Measurements from ENCODE around the gene CAPN5. TPM values are rescaled to one million over a fixed set of nuclear protein-coding genes. Genes with fewer than 3 reads are reported as not detected.

CAPN5 gene
- total RNA-seq, 2 experiments from 2014 or later, result 5.1 to 6.9 TPM

DNA sequence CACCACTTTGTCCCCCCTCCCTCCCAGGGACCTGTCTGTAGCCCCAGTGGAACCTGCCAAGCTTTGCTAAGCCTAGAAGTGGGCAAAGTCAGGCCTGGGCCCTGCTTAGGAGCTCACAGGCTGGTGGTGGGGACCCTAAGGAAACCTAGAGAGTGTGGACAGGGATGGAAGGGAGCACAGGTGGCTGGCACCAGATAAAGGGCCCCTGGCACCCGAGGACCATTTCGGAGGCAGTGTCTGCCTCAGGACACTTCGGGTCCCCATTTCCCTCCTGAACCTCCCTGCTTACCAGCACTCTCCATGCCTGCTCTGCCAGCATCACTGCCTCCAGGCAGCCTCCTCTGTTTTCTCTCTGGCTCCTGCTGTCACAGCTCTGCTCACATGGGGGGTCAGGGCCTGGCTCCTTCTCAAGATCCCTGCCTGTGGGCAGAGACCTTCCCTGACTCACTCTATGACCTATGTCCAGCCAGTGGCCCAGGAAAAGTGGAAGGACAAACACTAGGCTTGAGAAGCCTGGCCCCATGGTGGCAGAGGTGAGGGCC, 22.3 kb downstream of the CAPN5 start:
- Mint-ChIP-seq H3K4me1 (ENCODE audit: low read depth) (peaks cover 5% of the 10 kb centered on the region), H3K27ac (no peak overlapping the region), H3K4me3 (no peak overlapping the region), H3K36me3 (ENCODE audit: low read depth) (no peaks in the 10 kb centered on the region), H3K27me3 (no peaks in the 10 kb centered on the region), H3K9me3 (no peaks in the 10 kb centered on the region)
- no peak overlapping the region for H3K4me3 ChIP-seq (ENCODE audit: low read length)
- TF ChIP-seq, protein P1, sequence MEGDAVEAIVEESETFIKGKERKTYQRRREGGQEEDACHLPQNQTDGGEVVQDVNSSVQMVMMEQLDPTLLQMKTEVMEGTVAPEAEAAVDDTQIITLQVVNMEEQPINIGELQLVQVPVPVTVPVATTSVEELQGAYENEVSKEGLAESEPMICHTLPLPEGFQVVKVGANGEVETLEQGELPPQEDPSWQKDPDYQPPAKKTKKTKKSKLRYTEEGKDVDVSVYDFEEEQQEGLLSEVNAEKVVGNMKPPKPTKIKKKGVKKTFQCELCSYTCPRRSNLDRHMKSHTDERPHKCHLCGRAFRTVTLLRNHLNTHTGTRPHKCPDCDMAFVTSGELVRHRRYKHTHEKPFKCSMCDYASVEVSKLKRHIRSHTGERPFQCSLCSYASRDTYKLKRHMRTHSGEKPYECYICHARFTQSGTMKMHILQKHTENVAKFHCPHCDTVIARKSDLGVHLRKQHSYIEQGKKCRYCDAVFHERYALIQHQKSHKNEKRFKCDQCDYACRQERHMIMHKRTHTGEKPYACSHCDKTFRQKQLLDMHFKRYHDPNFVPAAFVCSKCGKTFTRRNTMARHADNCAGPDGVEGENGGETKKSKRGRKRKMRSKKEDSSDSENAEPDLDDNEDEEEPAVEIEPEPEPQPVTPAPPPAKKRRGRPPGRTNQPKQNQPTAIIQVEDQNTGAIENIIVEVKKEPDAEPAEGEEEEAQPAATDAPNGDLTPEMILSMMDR (IDR thresholded peaks at IDR 0.05), result no peak
- intact Hi-C loops (cut with DNase I, micrococcal nuclease), result loop anchor here in 1 of 2 experiments (5.0 kb wide), 1 partner anchor 282 kb away; no protein-coding TSS in a partner anchor
- ChIA-PET CTCF (no interaction called here), POLR2A (interaction anchor here (0.6 to 1.3 kb wide), 2 partner anchors 37 to 42 kb away, joined by 3 read pairs; no protein-coding TSS in a partner anchor)
- H3K36me3 ChIP-seq (ENCODE audit: insufficient read depth, low read length), result no peaks in the 10 kb centered on the region
- no peak for ATAC-seq (ENCODE audit: poor library complexity)
- peaks cover 7% of the 10 kb centered on the region for H3K4me1 ChIP-seq (ENCODE audit: insufficient read depth, low read length)
- H3K27ac ChIP-seq (ENCODE audit: low read depth in 1 of 2, low read length in 2 of 2), result no peak overlapping the region
- no peaks in the 10 kb centered on the region for H3K9me3 ChIP-seq (ENCODE audit: control insufficient read depth in 1 of 2, insufficient read depth in 1 of 2, low read length in 2 of 2)
- H3K27me3 ChIP-seq (ENCODE audit: control insufficient read depth in 1 of 2, insufficient read depth in 2 of 2, low read length in 2 of 2), result no peaks in the 10 kb centered on the region
- DNase-seq, result no peak

DNA sequence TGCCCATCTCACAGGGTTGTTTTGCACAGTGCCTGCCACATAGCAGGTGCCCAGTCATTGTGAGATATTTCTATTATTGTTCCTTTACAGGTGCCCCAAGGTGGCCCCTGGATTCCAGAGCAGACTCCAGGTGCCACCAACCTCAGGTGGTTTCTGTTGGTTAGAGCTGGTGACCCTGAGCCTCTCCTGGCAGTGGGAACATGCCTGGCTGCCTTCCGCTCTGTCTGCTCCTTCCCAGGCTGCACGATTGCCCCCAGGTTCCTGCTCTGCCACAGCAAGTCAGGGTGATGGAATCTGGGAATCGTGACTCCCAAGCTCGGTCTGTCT, 23.2 kb downstream of the CAPN5 start:
- Mint-ChIP-seq H3K27me3 (no peaks in the 10 kb centered on the region), H3K4me3 (no peak overlapping the region), H3K9me3 (no peaks in the 10 kb centered on the region), H3K36me3 (ENCODE audit: low read depth) (no peaks in the 10 kb centered on the region), H3K27ac (no peak overlapping the region), H3K4me1 (ENCODE audit: low read depth) (peaks cover 5% of the 10 kb centered on the region)
- intact Hi-C loops (cut with DNase I, micrococcal nuclease), result loop anchor here in 1 of 2 experiments (2.0 to 5.0 kb wide), 2 partner anchors 169 to 358 kb away; no protein-coding TSS in a partner anchor
- ChIA-PET CTCF (interaction anchor here (2.0 to 3.4 kb wide), 2 partner anchors 25 to 43 kb away, joined by 8 to 78 read pairs; no protein-coding TSS in a partner anchor), POLR2A (interaction anchor here (1.3 kb wide), 1 partner anchor 42 kb away, joined by 3 read pairs; no protein-coding TSS in a partner anchor)
- ATAC-seq (ENCODE audit: poor library complexity) (no peak), DNase-seq (no peak)
- Histone ChIP-seq H3K9me3 (ENCODE audit: control insufficient read depth in 1 of 2, insufficient read depth in 1 of 2, low read length in 2 of 2) (no peaks in the 10 kb centered on the region), H3K4me1 (ENCODE audit: insufficient read depth, low read length) (peaks cover 7% of the 10 kb centered on the region), H3K36me3 (ENCODE audit: insufficient read depth, low read length) (no peaks in the 10 kb centered on the region), H3K27ac (ENCODE audit: low read depth in 1 of 2, low read length in 2 of 2) (no peak overlapping the region), H3K4me3 (ENCODE audit: low read length) (no peak overlapping the region), H3K27me3 (ENCODE audit: control insufficient read depth in 1 of 2, insufficient read depth in 2 of 2, low read length in 2 of 2) (no peaks in the 10 kb centered on the region)
- TF ChIP-seq, protein P1 (IDR thresholded peaks at IDR 0.05), result no peak

DNA sequence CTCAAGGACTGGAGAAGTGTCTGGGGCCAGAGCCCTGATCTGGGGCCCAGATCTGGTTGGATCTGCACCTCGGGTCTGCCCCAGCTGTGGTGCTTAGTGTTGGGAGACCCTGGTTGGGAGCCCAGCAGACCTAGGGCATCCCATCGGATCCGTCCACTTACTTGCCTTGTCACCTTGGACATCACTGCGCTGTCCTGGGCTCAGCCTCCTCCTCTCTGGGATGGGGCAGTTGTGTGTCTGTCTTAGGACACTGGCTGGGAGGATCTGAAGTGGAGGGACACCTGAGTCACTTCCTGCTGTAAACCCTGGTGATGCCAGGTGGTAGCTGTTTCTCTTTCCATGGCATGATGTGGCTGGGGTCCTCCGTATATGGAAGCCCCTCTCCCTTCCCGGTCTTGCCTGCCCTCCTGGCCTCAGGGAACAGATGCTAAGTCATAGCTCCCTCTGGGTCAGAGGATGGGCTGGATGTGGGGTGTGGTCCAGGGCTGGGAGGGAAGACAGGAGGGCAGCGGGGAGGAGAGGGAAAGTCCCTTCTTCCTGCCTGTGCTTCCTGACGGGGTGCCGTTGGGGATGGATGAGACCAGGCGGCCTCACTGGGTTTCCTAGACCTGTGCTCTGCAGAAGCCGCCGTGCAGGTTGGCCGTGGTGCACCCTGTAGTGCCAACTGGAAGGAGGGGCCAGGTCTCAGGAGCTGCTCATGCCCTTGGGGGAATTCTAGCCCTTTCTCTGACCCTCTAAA, 23.8 kb downstream of the CAPN5 start:
- no peaks in the 10 kb centered on the region for H3K9me3 ChIP-seq (ENCODE audit: control insufficient read depth in 1 of 2, insufficient read depth in 1 of 2, low read length in 2 of 2)
- H3K4me1 ChIP-seq (ENCODE audit: insufficient read depth, low read length), result peaks cover 7% of the 10 kb centered on the region
- DNase-seq (no peak), ATAC-seq (ENCODE audit: poor library complexity) (no peak)
- ChIA-PET POLR2A (interaction anchor here (1.0 to 1.3 kb wide), 6 partner anchors 9 to 45 kb away, joined by 3 to 16 read pairs (median 4); partner anchors contain the start of gene CAPN5), CTCF (interaction anchor here (0.7 to 3.4 kb wide), 10 partner anchors 10 to 66 kb away, joined by 3 to 78 read pairs (median 5); no protein-coding TSS in a partner anchor)
- H3K27me3 ChIP-seq (ENCODE audit: control insufficient read depth in 1 of 2, insufficient read depth in 2 of 2, low read length in 2 of 2), result no peaks in the 10 kb centered on the region
- Mint-ChIP-seq H3K27ac (no peak overlapping the region), H3K4me1 (ENCODE audit: low read depth) (peaks cover 5% of the 10 kb centered on the region), H3K4me3 (no peak overlapping the region), H3K27me3 (no peaks in the 10 kb centered on the region), H3K36me3 (ENCODE audit: low read depth) (no peaks in the 10 kb centered on the region), H3K9me3 (no peaks in the 10 kb centered on the region)
- no peaks in the 10 kb centered on the region for H3K36me3 ChIP-seq (ENCODE audit: insufficient read depth, low read length)
- intact Hi-C loops (cut with DNase I, micrococcal nuclease), result loop anchor here (1.0 to 5.0 kb wide), 7 partner anchors 24 to 358 kb away; partner anchors contain the start of gene CAPN5 (in 1 of the 2)
- no peak overlapping the region for H3K27ac ChIP-seq (ENCODE audit: low read depth in 1 of 2, low read length in 2 of 2)
- no peak overlapping the region for H3K4me3 ChIP-seq (ENCODE audit: low read length)
- TF ChIP-seq, protein P1 (IDR thresholded peaks at IDR 0.05), result no peak
